MM.1S (cell line): ENCODE measurements around the gene ARVCF.

Source experiments
- CTCF ChIP-seq: fragments of 300-600 bp; sonication (generic); IDR thresholded peaks from 2 replicates; pipeline ENCODE4 v1.5.1; 2016; ENCODE audit warnings: antibody characterized with exemption, low read length, mixed read lengths
- EZH2phosphoT487 ChIP-seq: fragments of 300-600 bp; sonication (generic); IDR thresholded peaks from 2 replicates; pipeline ENCODE4 v1.6.1; 2018; ENCODE audit warnings: antibody characterized with exemption, low read length

GRCh38 chr22:20063271-20064139 lies 46.9 kb upstream of the ARVCF start:
- TF ChIP-seq CTCF (no peak), EZH2phosphoT487 (no peak)
